Muscle of leg (tissue), 16 donors: ENCODE results near the gene RPS27. TPM values are rescaled to one million over a fixed set of nuclear protein-coding genes. Genes with fewer than 3 reads are reported as not detected.

ENCODE experiments used
- DNase-seq: peaks from one replicate; pipeline ENCODE4 v3.0.0; 2013
- H3K27ac ChIP-seq: one replicate; pipeline ENCODE4 v1.5.1; 2013; ENCODE audit warnings: mild to moderate bottlenecking, low read length, control low read depth
- H3K27me3 ChIP-seq: one replicate; pipeline ENCODE4 v1.6.1; 2013; ENCODE audit warnings: low read length; ENCODE audit not compliant: control insufficient read depth, insufficient read depth
- H3K36me3 ChIP-seq: one replicate; pipeline ENCODE4 v1.6.1; 2013; ENCODE audit warnings: low read length; ENCODE audit not compliant: control insufficient read depth, insufficient read depth
- H3K4me1 ChIP-seq: one replicate; pipeline ENCODE4 v1.6.1; 2013; ENCODE audit warnings: low read length; ENCODE audit not compliant: control insufficient read depth, insufficient read depth
- H3K4me3 ChIP-seq: one replicate; pipeline ENCODE4 v1.5.1; 2013; ENCODE audit warnings: low read length, control low read depth
- H3K9me3 ChIP-seq: replicated peaks from 2 replicates; pipeline ENCODE4 v1.6.1; 2013; ENCODE audit warnings: low read depth, low read length; ENCODE audit not compliant: control insufficient read depth
- WGBS: methylation state at CpG from one replicate; pipeline ENCODE4 v1.1.5; 2013; ENCODE audit warnings: missing lambda C conversion rate; ENCODE audit not compliant: insufficient coverage; 5-methylcytosine and 5-hydroxymethylcytosine counted together
- long read RNA-seq, 11 donors: transcript quantifications; one replicate each; lab custom pipeline, GENCODE V29; 2026
- polyA plus RNA-seq, 8 donors: library from polyadenylated mRNA; unstranded; fragments of 120-200 nt; gene quantifications; one replicate each; pipeline versions ENCODE4 v1.2.1 to v1.2.3, GENCODE V29; 2013; ENCODE audit warnings: inconsistent platforms in 1 of 8, low replicate concordance in 1 of 8; ENCODE audit not compliant: insufficient read length in 8 of 8, insufficient read depth in 1 of 8
- total RNA-seq: library from RNA; stranded (reverse); fragments of 120-200 nt; gene quantifications from one replicate; pipeline ENCODE4 v1.2.4, GENCODE V29; 2013

Gene RPS27
- 7,680 TPM for total RNA-seq
- polyA plus RNA-seq: 1,000 to 10,000 TPM; 3,165 to 4,385 (median 3,796) TPM
- long read RNA-seq, donor 1, transcript RPS27-203 (3 exons, 496 nt): minor isoform, 15 of 181 reads
- long read RNA-seq, donor 1, transcript RPS27-204 (4 exons, 573 nt): minor isoform, 9 of 181 reads
- long read RNA-seq, donor 1, transcript RPS27-202 (2 exons, 625 nt): minor isoform, 5 of 181 reads
- long read RNA-seq, donor 1, transcript RPS27-201 (4 exons, 359 nt): major isoform, 135 of 181 reads
- long read RNA-seq, donor 1, partial matches to known transcripts: 8 of 181 reads
- long read RNA-seq, donor 1, other reads (novel, unspliced or antisense): 5 of 181 reads
- long read RNA-seq, donor 2, transcript RPS27-204 (4 exons, 573 nt): minor isoform, 5 of 54 reads
- long read RNA-seq, donor 2, transcript RPS27-201 (4 exons, 359 nt): major isoform, 41 of 54 reads
- long read RNA-seq, donor 2, transcript RPS27-203 (3 exons, 496 nt): minor isoform, 8 of 54 reads
- long read RNA-seq, donor 2, partial matches to known transcripts: 0 of 54 reads
- long read RNA-seq, donor 2, other reads (novel, unspliced or antisense): 0 of 54 reads
- long read RNA-seq, donor 3, transcript RPS27-201 (4 exons, 359 nt): major isoform, 207 of 272 reads
- long read RNA-seq, donor 3, transcript RPS27-204 (4 exons, 573 nt): minor isoform, 17 of 272 reads
- long read RNA-seq, donor 3, transcript RPS27-203 (3 exons, 496 nt): minor isoform, 17 of 272 reads
- long read RNA-seq, donor 3, partial matches to known transcripts: 25 of 272 reads
- long read RNA-seq, donor 3, other reads (novel, unspliced or antisense): 0 of 272 reads
- long read RNA-seq, donor 4, transcript RPS27-204 (4 exons, 573 nt): minor isoform, 16 of 244 reads
- long read RNA-seq, donor 4, transcript RPS27-201 (4 exons, 359 nt): major isoform, 189 of 244 reads
- long read RNA-seq, donor 4, transcript RPS27-203 (3 exons, 496 nt): minor isoform, 12 of 244 reads
- long read RNA-seq, donor 4, partial matches to known transcripts: 23 of 244 reads
- long read RNA-seq, donor 4, other reads (novel, unspliced or antisense): 0 of 244 reads
- long read RNA-seq, donor 5, transcript RPS27-203 (3 exons, 496 nt): minor isoform, 27 of 652 reads
- long read RNA-seq, donor 5, transcript RPS27-202 (2 exons, 625 nt): minor isoform, 21 of 652 reads
- long read RNA-seq, donor 5, transcript RPS27-204 (4 exons, 573 nt): minor isoform, 45 of 652 reads
- long read RNA-seq, donor 5, transcript RPS27-201 (4 exons, 359 nt): major isoform, 476 of 652 reads
- long read RNA-seq, donor 5, partial matches to known transcripts: 67 of 652 reads
- long read RNA-seq, donor 5, other reads (novel, unspliced or antisense): 5 of 652 reads
- long read RNA-seq, donor 6, transcript RPS27-202 (2 exons, 625 nt): minor isoform, 14 of 840 reads
- long read RNA-seq, donor 6, transcript RPS27-204 (4 exons, 573 nt): minor isoform, 43 of 840 reads
- long read RNA-seq, donor 6, transcript RPS27-203 (3 exons, 496 nt): minor isoform, 27 of 840 reads
- long read RNA-seq, donor 6, transcript RPS27-201 (4 exons, 359 nt): major isoform, 660 of 840 reads
- long read RNA-seq, donor 6, partial matches to known transcripts: 70 of 840 reads
- long read RNA-seq, donor 6, other reads (novel, unspliced or antisense): 15 of 840 reads
- long read RNA-seq, donor 7, transcript RPS27-204 (4 exons, 573 nt): minor isoform, 26 of 589 reads
- long read RNA-seq, donor 7, transcript RPS27-201 (4 exons, 359 nt): major isoform, 498 of 589 reads
- long read RNA-seq, donor 7, transcript RPS27-203 (3 exons, 496 nt): minor isoform, 13 of 589 reads
- long read RNA-seq, donor 7, transcript RPS27-202 (2 exons, 625 nt): minor isoform, 11 of 589 reads
- long read RNA-seq, donor 7, partial matches to known transcripts: 35 of 589 reads
- long read RNA-seq, donor 7, other reads (novel, unspliced or antisense): 0 of 589 reads
- long read RNA-seq, donor 8, transcript RPS27-203 (3 exons, 496 nt): minor isoform, 41 of 656 reads
- long read RNA-seq, donor 8, transcript RPS27-201 (4 exons, 359 nt): major isoform, 489 of 656 reads
- long read RNA-seq, donor 8, transcript RPS27-202 (2 exons, 625 nt): minor isoform, 14 of 656 reads
- long read RNA-seq, donor 8, transcript RPS27-204 (4 exons, 573 nt): minor isoform, 39 of 656 reads
- long read RNA-seq, donor 8, partial matches to known transcripts: 55 of 656 reads
- long read RNA-seq, donor 8, other reads (novel, unspliced or antisense): 8 of 656 reads
- long read RNA-seq, donor 9, transcript RPS27-202 (2 exons, 625 nt): minor isoform, 8 of 364 reads
- long read RNA-seq, donor 9, transcript RPS27-201 (4 exons, 359 nt): major isoform, 300 of 364 reads
- long read RNA-seq, donor 9, transcript RPS27-204 (4 exons, 573 nt): minor isoform, 21 of 364 reads
- long read RNA-seq, donor 9, transcript RPS27-203 (3 exons, 496 nt): minor isoform, 5 of 364 reads
- long read RNA-seq, donor 9, partial matches to known transcripts: 25 of 364 reads
- long read RNA-seq, donor 9, other reads (novel, unspliced or antisense): 5 of 364 reads
- long read RNA-seq, donor 10, transcript RPS27-203 (3 exons, 496 nt): minor isoform, 36 of 761 reads
- long read RNA-seq, donor 10, transcript RPS27-201 (4 exons, 359 nt): major isoform, 597 of 761 reads
- long read RNA-seq, donor 10, transcript RPS27-205 (5 exons, 467 nt): minor isoform, 14 of 761 reads
- long read RNA-seq, donor 10, transcript RPS27-204 (4 exons, 573 nt): minor isoform, 31 of 761 reads
- long read RNA-seq, donor 10, partial matches to known transcripts: 59 of 761 reads
- long read RNA-seq, donor 10, other reads (novel, unspliced or antisense): 13 of 761 reads
- long read RNA-seq, donor 11, transcript RPS27-201 (4 exons, 359 nt): major isoform, 417 of 484 reads
- long read RNA-seq, donor 11, transcript RPS27-205 (5 exons, 467 nt): minor isoform, 6 of 484 reads
- long read RNA-seq, donor 11, transcript RPS27-202 (2 exons, 625 nt): minor isoform, 6 of 484 reads
- long read RNA-seq, donor 11, transcript RPS27-204 (4 exons, 573 nt): minor isoform, 19 of 484 reads
- long read RNA-seq, donor 11, partial matches to known transcripts: 25 of 484 reads
- long read RNA-seq, donor 11, other reads (novel, unspliced or antisense): 8 of 484 reads

- peak within 1 kb of the TSS; percentile 86 for H3K27ac ChIP-seq
- WGBS: under 1% methylated on average over 21 of the region's 36 CpGs
- peaks cover 30% of the 10 kb centered on the region for H3K36me3 ChIP-seq
- no peaks in the 10 kb centered on the region for H3K9me3 ChIP-seq
- DNase-seq: peak; percentile 100
- H3K4me1 ChIP-seq: peaks cover 10% of the 10 kb centered on the region
- no peaks in the 10 kb centered on the region for H3K27me3 ChIP-seq
- peak within 1 kb of the TSS; percentile 77 for H3K4me3 ChIP-seq
These were observed at the start of gene RPS27 for GRCh38 chr1:153990468-153991150. TSS of gene RPS27 (plus strand) at chr1:153990762. CDS start at chr1:153990797, 35 bp downstream.

- Histone ChIP-seq H3K4me1 (peaks cover 17% of the 10 kb centered on the region), H3K4me3 (no peak overlapping the region), H3K9me3 (no peaks in the 10 kb centered on the region), H3K27me3 (no peaks in the 10 kb centered on the region), H3K36me3 (peaks cover 63% of the 10 kb centered on the region), H3K27ac (no peak overlapping the region)
- no peak for DNase-seq
- WGBS: 95% methylated on average over 29 of the region's 34 CpGs
These were observed 48.5 kb upstream of the RPS27 start for GRCh38 chr1:153941826-153942725.

GRCh38 chr1:153942766-153943549 is 47.6 kb upstream of the RPS27 start:
- no peak overlapping the region for H3K27ac ChIP-seq
- H3K36me3 ChIP-seq: peaks cover 59% of the 10 kb centered on the region
- no peaks in the 10 kb centered on the region for H3K27me3 ChIP-seq
- WGBS: 80% methylated on average over 1 of the region's 11 CpGs
- peaks cover 17% of the 10 kb centered on the region for H3K4me1 ChIP-seq
- DNase-seq: no peak
- H3K4me3 ChIP-seq: no peak overlapping the region
- no peaks in the 10 kb centered on the region for H3K9me3 ChIP-seq

GRCh38 chr1:153944005-153944826 is 46.3 kb upstream of the RPS27 start:
- H3K9me3 ChIP-seq: no peaks in the 10 kb centered on the region
- peaks cover 17% of the 10 kb centered on the region for H3K4me1 ChIP-seq
- H3K27me3 ChIP-seq: no peaks in the 10 kb centered on the region
- WGBS: 87% methylated on average over 10 of the region's 15 CpGs
- H3K36me3 ChIP-seq: peaks cover 66% of the 10 kb centered on the region
- H3K4me3 ChIP-seq: peak overlapping the region; percentile 71
- no peak for DNase-seq
- peak overlapping the region; percentile 95 for H3K27ac ChIP-seq

- Histone ChIP-seq H3K4me1 (peaks cover 17% of the 10 kb centered on the region), H3K36me3 (peaks cover 62% of the 10 kb centered on the region), H3K27me3 (no peaks in the 10 kb centered on the region), H3K4me3 (peak overlapping the region; percentile 71), H3K27ac (peak overlapping the region; percentile 95), H3K9me3 (no peaks in the 10 kb centered on the region)
- no peak for DNase-seq
- WGBS: 72% methylated on average over 3 of the region's 3 CpGs
These were observed 45.8 kb upstream of the RPS27 start for GRCh38 chr1:153944827-153945117.
